Renal cortex interstitium (tissue), 11 donors: Measurements from ENCODE around the gene ELMO1. TPM values are rescaled to one million over a fixed set of nuclear protein-coding genes. Genes with fewer than 3 reads are reported as not detected.

Experiments used
- DNase-seq, 11 donors: peaks; one replicate each; pipeline ENCODE4 v3.0.0-alpha.2; 2013; ENCODE audit warnings: low read depth in 9 of 11, low spot score in 4 of 11; ENCODE audit errors: extremely low read depth in 1 of 11
- polyA plus RNA-seq, 3 donors: library from polyadenylated mRNA; unstranded; fragments of 120-200 nt; gene quantifications; one replicate each; pipeline ENCODE4 v1.2.1, GENCODE V29; 2013; ENCODE audit not compliant: insufficient read length in 3 of 3

Gene ELMO1
- polyA plus RNA-seq, 3 donors, result 9.0 to 11.8 (median 10.9) TPM

- no peak for DNase-seq
Observed at GRCh38 chr7:37275078-37275710, 173.5 kb downstream of the ELMO1 start.

DNA sequence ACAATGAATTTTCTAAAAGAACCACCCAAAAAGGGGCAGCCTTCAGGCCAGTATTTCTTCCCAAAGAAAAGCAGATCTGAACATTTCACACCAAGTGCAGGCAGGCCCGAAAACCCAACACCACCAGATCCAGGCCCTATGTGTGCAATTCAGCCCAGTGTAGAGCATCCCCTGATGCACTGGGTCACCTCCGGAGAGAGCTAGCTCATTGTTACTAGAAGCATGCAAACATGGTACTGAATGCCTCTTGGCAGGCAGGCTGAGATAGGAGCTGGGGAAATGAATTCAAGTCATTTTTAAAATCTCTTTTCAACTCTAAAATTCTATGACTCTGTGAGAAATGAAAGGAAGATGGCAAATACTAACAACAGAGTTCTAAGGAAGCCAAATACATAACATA is 174.8 kb downstream of the ELMO1 start:
- no peak for DNase-seq

- no peak for DNase-seq
Observed at GRCh38 chr7:37269711-37270508, 178.8 kb downstream of the ELMO1 start.

- no peak for DNase-seq
Observed at GRCh38 chr7:37267251-37267650, 181.4 kb downstream of the ELMO1 start.

- DNase-seq, result no peak
Observed at GRCh38 chr7:37265876-37266275, 182.8 kb downstream of the ELMO1 start.

DNA sequence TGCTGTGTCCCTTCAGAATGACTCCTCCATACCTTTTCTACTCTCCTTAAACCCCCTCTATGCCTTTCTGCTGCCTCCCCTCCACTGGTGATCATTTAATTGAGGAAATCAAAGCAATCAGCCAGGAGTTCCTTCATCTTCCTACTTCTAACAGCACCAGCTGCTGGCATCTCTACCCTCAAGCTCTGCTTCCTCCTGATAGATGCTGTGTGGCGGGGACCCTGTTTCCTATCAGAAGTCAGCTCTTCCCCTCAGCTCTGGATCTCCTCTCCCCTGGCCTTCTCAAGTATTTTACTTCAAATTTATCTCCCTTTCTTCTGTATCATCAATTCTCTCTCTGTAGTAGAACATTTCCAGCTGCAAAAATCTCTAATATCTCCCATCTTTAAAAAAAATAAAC is 183.7 kb downstream of the ELMO1 start:
- no peak for DNase-seq

GRCh38 chr7:37262181-37262580 is 186.5 kb downstream of the ELMO1 start:
- DNase-seq, result no peak

GRCh38 chr7:37259319-37259821 is 189.3 kb downstream of the ELMO1 start:
- no peak for DNase-seq

GRCh38 chr7:37256631-37257030 is 192.0 kb downstream of the ELMO1 start:
- DNase-seq, result no peak

- no peak for DNase-seq
Observed at GRCh38 chr7:37255327-37255944, 193.2 kb downstream of the ELMO1 start.

DNA sequence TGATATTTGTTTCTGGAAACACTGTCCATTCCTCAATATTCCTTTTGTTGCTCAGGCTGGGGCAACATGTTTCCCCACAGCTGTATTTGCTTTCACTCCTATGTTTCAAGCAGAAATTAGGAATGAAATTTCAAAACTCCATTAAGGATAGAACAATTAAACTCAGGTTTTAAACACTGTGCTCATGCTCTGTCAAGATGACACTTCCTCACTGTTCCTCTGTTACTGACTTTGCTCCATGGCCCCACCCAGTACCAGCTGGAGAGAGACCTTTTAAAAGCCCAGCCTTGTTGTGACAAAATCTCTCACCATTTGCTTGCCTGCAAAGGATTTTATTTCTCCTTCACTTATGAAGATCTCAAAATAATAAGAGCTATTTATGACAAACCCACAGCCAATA is 197.4 kb downstream of the ELMO1 start:
- DNase-seq, result no peak

- no peak for DNase-seq
Observed at GRCh38 chr7:37249240-37249639, 199.4 kb downstream of the ELMO1 start.

DNA sequence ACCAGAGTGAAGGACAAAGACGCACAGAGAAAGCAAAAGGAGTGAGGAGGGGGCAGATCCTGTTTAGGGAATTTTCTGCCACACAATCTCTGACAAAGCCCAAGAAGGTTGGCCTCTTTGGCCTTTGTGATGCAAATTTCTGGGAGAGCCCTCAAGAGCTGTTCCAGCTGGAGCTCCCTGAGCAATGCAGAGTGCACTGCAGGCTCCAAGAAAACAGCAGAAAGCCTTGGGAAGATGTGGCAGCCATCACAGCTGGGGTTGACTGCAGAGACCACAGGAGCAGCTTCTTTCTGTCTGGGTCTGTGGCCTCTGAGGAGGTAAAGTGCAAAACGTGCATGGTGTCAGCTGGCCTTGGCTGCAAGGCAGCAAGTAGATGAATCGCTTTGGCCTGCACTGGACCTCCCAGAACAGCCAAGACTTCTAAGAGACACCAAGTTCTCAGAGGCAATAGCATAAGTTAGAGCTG is 200.2 kb downstream of the ELMO1 start:
- DNase-seq, result peak in 3 of 11 donors; percentile 19 to 26 (median 22)

- DNase-seq, result peak in 5 of 11 donors; percentile 15 to 34 (median 20)
Observed at GRCh38 chr7:37247861-37248260, 200.8 kb downstream of the ELMO1 start.

GRCh38 chr7:37245590-37245989 is 203.1 kb downstream of the ELMO1 start:
- DNase-seq, result no peak

GRCh38 chr7:37236906-37237305 is 211.8 kb downstream of the ELMO1 start:
- DNase-seq, result no peak

GRCh38 chr7:37235813-37236212 is 212.9 kb downstream of the ELMO1 start:
- DNase-seq, result no peak

DNA sequence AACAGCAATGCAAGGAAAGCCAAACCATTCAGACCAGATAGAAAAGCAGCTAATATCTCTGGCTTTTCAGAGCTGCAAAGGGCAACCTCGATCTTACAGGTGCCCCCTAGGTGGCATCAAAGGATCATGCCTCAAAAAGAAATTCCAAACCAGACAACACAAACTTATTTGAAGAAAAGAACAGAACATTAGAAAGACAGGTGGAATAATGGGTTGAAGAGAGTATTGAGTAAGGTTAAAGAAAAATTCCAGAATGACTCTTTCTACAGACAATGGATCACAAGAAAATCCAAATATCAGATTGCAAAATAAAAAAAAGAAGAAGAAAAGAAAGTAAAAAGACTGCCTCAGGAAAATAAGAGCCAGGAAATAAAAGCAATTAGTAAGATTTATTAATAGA is 213.7 kb downstream of the ELMO1 start:
- no peak for DNase-seq

DNA sequence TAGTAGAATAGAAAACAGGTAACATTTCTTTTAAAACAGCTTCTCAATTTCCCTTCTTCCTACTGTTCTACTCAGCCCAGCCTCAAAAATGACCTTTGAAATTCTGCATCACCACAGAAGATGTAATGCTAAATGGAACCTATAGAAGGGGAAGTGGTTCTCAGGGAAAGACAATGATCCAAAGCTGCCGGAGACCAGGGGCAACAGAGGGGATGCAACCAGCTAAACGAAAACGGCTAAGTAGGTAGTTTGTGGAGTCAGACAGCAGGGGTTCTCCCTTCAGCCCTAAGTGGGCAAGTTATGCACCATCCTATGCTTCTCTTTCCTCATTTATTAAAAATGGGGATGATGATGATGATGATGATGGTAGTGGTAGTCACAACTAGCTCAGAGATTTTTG is 214.3 kb downstream of the ELMO1 start:
- no peak for DNase-seq

DNA sequence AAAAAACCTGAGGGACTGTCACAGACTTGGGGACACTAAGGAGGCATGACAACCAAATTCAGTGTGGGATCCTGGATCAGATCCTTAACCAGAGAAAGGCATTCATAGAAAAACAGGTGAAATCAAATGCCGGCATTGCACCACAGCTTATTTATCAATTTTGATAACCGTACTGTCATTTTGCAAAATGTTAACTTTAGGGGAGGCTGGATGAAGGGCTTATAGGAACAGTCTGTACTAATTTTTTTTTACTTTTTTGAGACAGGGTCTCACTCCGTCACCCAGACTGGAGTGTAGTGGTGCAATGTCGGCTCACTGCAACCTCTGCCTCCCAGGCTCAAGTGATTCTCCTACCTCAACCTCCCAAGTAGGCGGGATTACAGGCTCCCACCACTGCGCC is 217.1 kb downstream of the ELMO1 start:
- DNase-seq, result no peak
